PC-3 (cell line): ENCODE measurements around the gene ADGRF3. TPM values are rescaled to one million over a fixed set of nuclear protein-coding genes. Genes with fewer than 3 reads are reported as not detected.
"Not testable (repeated sequence)": the region's sequence is repeated elsewhere in the genome, so short reads cannot be mapped to it uniquely, and the experiment has no call there.

Experiments used
- ATAC-seq: fragments of 200-7000 bp; cut with Tn5 transposase; 2 replicates; pipeline ENCODE4 v1.9.1; 2020; ENCODE audit warnings: mild to moderate bottlenecking, moderate library complexity
- BruUV-seq: library from RNA; stranded (reverse); fragments of 400-500 nt; replicated peaks from 2 replicates; lab custom pipeline; 2021; lab: Mats Ljungman, UMichigan
- CTCF ChIA-PET: fragments of 300-600 bp; sonication (Branson Sonifier 250); formaldehyde crosslinking; loops from one replicate; lab custom pipeline; 2022; ENCODE audit warnings: antibody characterized with exemption; lab: Charles Lee
- POLR2A ChIA-PET: fragments of 300-600 bp; sonication (Branson Sonifier 250); formaldehyde crosslinking; loops from one replicate; lab custom pipeline; 2022; ENCODE audit warnings: antibody characterized with exemption; ENCODE audit not compliant: unreplicated experiment; lab: Charles Lee
- DNase-seq: peaks from one replicate; pipeline ENCODE4 v3.0.0-alpha.2; 2015
- H2AFZ ChIP-seq: fragments of 300-600 bp; sonication (generic); 2 replicates; pipeline ENCODE4 v1.6.0; 2016; ENCODE audit warnings: antibody characterized with exemption, low read length
- H3F3A ChIP-seq: fragments of 300-600 bp; sonication (generic); one replicate; pipeline ENCODE4 v1.6.0; 2017; ENCODE audit warnings: antibody characterized with exemption, low read length, control low read depth, mild to moderate bottlenecking; ENCODE audit not compliant: unreplicated experiment
- H3K27ac ChIP-seq: fragments of 300-600 bp; sonication (generic); 2 replicates; pipeline ENCODE4 v1.5.1; 2016; ENCODE audit warnings: mild to moderate bottlenecking, low read length
- H3K27me3 ChIP-seq: fragments of 300-600 bp; sonication (generic); 2 replicates; pipeline ENCODE4 v1.6.1; 2016; ENCODE audit warnings: low read length, mixed read lengths
- H3K36me3 ChIP-seq: fragments of 300-600 bp; sonication (generic); 2 replicates; pipeline ENCODE4 v1.6.1; 2016; ENCODE audit warnings: low read depth, mixed run types, low read length, mixed read lengths
- H3K4me1 ChIP-seq: fragments of 300-600 bp; sonication (generic); 2 replicates; pipeline ENCODE4 v1.5.1; 2016; ENCODE audit warnings: low read length; ENCODE audit not compliant: insufficient read depth
- H3K4me2 ChIP-seq: fragments of 300-600 bp; sonication (generic); 2 replicates; pipeline ENCODE4 v1.6.0; 2016; ENCODE audit warnings: low read length
- H3K4me3 ChIP-seq: fragments of 300-600 bp; sonication (generic); 2 replicates; pipeline ENCODE4 v1.5.1; 2016; ENCODE audit warnings: mild to moderate bottlenecking, low read length, mixed read lengths
- H3K79me2 ChIP-seq: fragments of 300-600 bp; sonication (generic); 2 replicates; pipeline ENCODE4 v1.6.1; 2017; ENCODE audit warnings: low read length, mixed read lengths
- H3K9ac ChIP-seq: fragments of 300-600 bp; sonication (generic); 2 replicates; pipeline ENCODE4 v1.6.0; 2016; ENCODE audit warnings: mild to moderate bottlenecking, low read length
- H3K9me2 ChIP-seq: fragments of 300-600 bp; sonication (generic); replicated peaks from 2 replicates; pipeline ENCODE4 v1.6.1; 2016; ENCODE audit warnings: mixed run types, low read length, mixed read lengths
- H3K9me3 ChIP-seq: fragments of 300-600 bp; sonication (generic); 2 replicates; pipeline ENCODE4 v1.6.1; 2016; ENCODE audit warnings: low read length, mixed read lengths
- H4K20me1 ChIP-seq: fragments of 300-600 bp; sonication (generic); 2 replicates; pipeline ENCODE4 v1.6.1; 2016; ENCODE audit warnings: low read length, mixed read lengths
- CTCF ChIP-seq: fragments of 300-600 bp; sonication (generic); conservative IDR thresholded peaks from 2 replicates; pipeline ENCODE4 v1.5.1; 2017; ENCODE audit warnings: antibody characterized with exemption, low read depth, mild to moderate bottlenecking, low read length
- EZH2 ChIP-seq: fragments of 300-600 bp; sonication (generic); IDR thresholded peaks from one replicate; pipeline ENCODE4 v1.6.1; 2017; ENCODE audit warnings: antibody characterized with exemption, mild to moderate bottlenecking, low read length; ENCODE audit not compliant: unreplicated experiment
- EZH2phosphoT487 ChIP-seq: fragments of 300-600 bp; sonication (generic); IDR thresholded peaks from 2 replicates; pipeline ENCODE4 v1.6.1; 2018; ENCODE audit warnings: mild to moderate bottlenecking, antibody characterized with exemption, low read length, borderline replicate concordance
- intact Hi-C: fragments of 100-400 bp; cut with micrococcal nuclease; formaldehyde crosslinking; loops from 2 replicates; pipeline ENCODE4 v1.9.0; 2023
- total RNA-seq: library from RNA; depleted of rRNA; stranded (reverse); fragments of >200 nt; gene quantifications from 2 replicates; pipeline ENCODE4 v1.2.3, GENCODE V29; 2014

Gene ADGRF3
- total RNA-seq, 1 experiment from 2014 or later = not detected

DNA sequence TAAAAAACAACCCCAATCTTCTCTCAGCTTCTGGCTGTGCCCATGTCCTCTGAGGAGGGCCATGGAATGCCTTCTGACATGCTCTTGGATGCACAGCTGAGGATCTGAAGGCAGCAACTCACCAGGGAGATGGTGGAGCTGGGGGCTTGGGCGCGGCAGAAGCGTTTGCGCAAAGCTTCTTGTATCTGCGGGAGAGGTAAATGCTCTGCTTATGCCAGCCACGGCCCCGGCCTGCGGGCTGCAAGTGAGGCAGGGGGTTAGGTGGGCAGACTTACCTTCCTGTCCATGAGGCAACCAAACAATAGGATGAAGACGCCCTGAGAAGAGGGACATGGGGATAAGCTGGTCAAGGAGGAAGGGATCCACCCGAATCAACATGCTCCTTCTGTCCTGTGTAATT, 36.7 kb downstream of the ADGRF3 start:
- H3K4me1 ChIP-seq = no peaks in the 10 kb centered on the region
- no peak overlapping the region for H3K4me2 ChIP-seq
- no peaks in the 10 kb centered on the region for H3K9me2 ChIP-seq
- no peak for DNase-seq
- H3K9ac ChIP-seq = no peak overlapping the region
- H2AFZ ChIP-seq = no peak overlapping the region
- no peaks in the 10 kb centered on the region for H3K9me3 ChIP-seq
- intact Hi-C loops = no loop called here
- no peaks in the 10 kb centered on the region for H3F3A ChIP-seq
- no peaks in the 10 kb centered on the region for H3K36me3 ChIP-seq
- BruUV-seq = no TSS peak
- ATAC-seq = no peak
- no peak overlapping the region for H3K4me3 ChIP-seq
- no peaks in the 10 kb centered on the region for H4K20me1 ChIP-seq
- TF ChIP-seq EZH2phosphoT487 = no peak
- TF ChIP-seq EZH2 = no peak
- no peak for TF ChIP-seq CTCF
- H3K79me2 ChIP-seq = no peaks in the 10 kb centered on the region
- H3K27ac ChIP-seq = no peak overlapping the region
- POLR2A ChIA-PET = no interaction called here
- CTCF ChIA-PET = no interaction called here
- no peaks in the 10 kb centered on the region for H3K27me3 ChIP-seq

DNA sequence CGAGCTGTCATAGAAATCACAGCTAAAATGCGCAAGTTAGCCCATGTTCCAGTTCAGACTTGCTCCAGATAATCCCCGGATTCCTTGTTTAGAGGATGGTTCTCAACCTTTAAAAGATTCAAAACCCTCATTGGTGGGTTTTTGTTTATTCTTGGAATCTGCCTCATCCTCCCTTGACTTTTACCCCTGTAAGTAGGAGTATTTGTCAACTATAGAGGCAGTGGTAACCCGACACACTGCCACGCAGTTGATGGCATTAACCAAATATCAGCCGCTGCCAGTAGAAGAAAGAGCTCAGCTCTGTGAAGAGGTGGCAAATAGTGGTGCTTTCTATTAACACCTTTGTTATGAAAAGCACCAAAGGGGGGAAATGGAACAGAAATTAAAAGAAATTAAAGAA, 41.0 kb downstream of the ADGRF3 start:
- POLR2A ChIA-PET = no interaction called here
- Histone ChIP-seq H3K79me2 (no peaks in the 10 kb centered on the region), H3K27ac (no peak overlapping the region), H3K4me1 (peaks cover 8% of the 10 kb centered on the region), H2AFZ (no peak overlapping the region), H3K9ac (no peak overlapping the region), H3K9me2 (no peaks in the 10 kb centered on the region), H3K4me2 (no peak overlapping the region), H3K27me3 (no peaks in the 10 kb centered on the region), H3K36me3 (no peaks in the 10 kb centered on the region), H3K9me3 (no peaks in the 10 kb centered on the region), H4K20me1 (no peaks in the 10 kb centered on the region), H3K4me3 (no peak overlapping the region), H3F3A (no peaks in the 10 kb centered on the region)
- no peak for TF ChIP-seq CTCF
- TF ChIP-seq EZH2 = no peak
- TF ChIP-seq EZH2phosphoT487 = no peak
- CTCF ChIA-PET = no interaction called here
- DNase-seq = no peak
- no peak for ATAC-seq
- intact Hi-C loops = no loop called here
- no TSS peak for BruUV-seq

GRCh38 chr2:26305094-26305493, 41.5 kb downstream of the ADGRF3 start:
- H3K9me2 ChIP-seq, H3K27ac ChIP-seq, DNase-seq, H3K79me2 ChIP-seq, ATAC-seq, BruUV-seq, H3K4me3 ChIP-seq, intact Hi-C loops, H4K20me1 ChIP-seq, H3K4me1 ChIP-seq, H3K9me3 ChIP-seq, H3K36me3 ChIP-seq, H3F3A ChIP-seq, H3K4me2 ChIP-seq, H3K9ac ChIP-seq, H2AFZ ChIP-seq, POLR2A ChIA-PET, H3K27me3 ChIP-seq: not testable (repeated sequence)
- CTCF ChIA-PET = interaction anchor here (0.6 kb wide), 1 partner anchor 215 kb away, joined by 3 read pairs; no protein-coding TSS in a partner anchor
